Cardiac septum (tissue), 1 donor: ENCODE data around the gene CD34. TPM values are rescaled to one million over a fixed set of nuclear protein-coding genes. Genes with fewer than 3 reads are reported as not detected.

ENCODE experiments used
- total RNA-seq: library from RNA; stranded (reverse); fragmentation: NEBNext Ultra II Directional; extraction: Animal tissue kit (Norgen Biotek cat#: 25700); gene quantifications from one replicate; pipeline ENCODE4 v1.2.1, GENCODE V29; 2021
- donor health status: DM: no; HTN: no; CAD: no.

CD34 gene
- total RNA-seq, 1 donor from 2014 or later: 49.9 TPM

Other genes with a start within 250 kb of the CD34 start
- 83.6 TPM for gene CD46, start 159.1 kb downstream of the CD34 start, total RNA-seq